SU-DHL-6 (cell line): ENCODE data around the gene P2RX6.

Source experiments
- H2AFZ ChIP-seq: fragments of 200-600 bp; sonication (generic); 2 replicates; pipeline ENCODE4 v1.6.1; 2014; ENCODE audit warnings: low read depth, mild to moderate bottlenecking, moderate library complexity, mixed read lengths, antibody characterized with exemption, low read length; ENCODE audit not compliant: severe bottlenecking
- H3F3A ChIP-seq: fragments of 200-600 bp; shearing (Covaris generic); 2 replicates; pipeline ENCODE4 v1.6.0; 2016; ENCODE audit warnings: antibody characterized with exemption, mild to moderate bottlenecking; ENCODE audit not compliant: insufficient read depth
- H3K27ac ChIP-seq: fragments of 200-600 bp; sonication (generic); 2 replicates; pipeline ENCODE4 v1.5.1; 2016; ENCODE audit warnings: low read depth, mild to moderate bottlenecking, low read length, moderate library complexity, mixed read lengths
- H3K27me3 ChIP-seq: fragments of 200-600 bp; sonication (generic), shearing (Covaris generic); 2 replicates; pipeline ENCODE4 v1.6.0; 2014; ENCODE audit warnings: mild to moderate bottlenecking, low read length
- H3K36me3 ChIP-seq: fragments of 200-600 bp; sonication (generic); 2 replicates; pipeline ENCODE4 v1.6.1; 2014; ENCODE audit warnings: mild to moderate bottlenecking, low read length, mixed read lengths
- H3K4me2 ChIP-seq: fragments of 300-600, 200-600 bp; shearing (Covaris generic), sonication (generic); 2 replicates; pipeline ENCODE4 v1.6.0; 2014; ENCODE audit warnings: low read length, low read depth, mild to moderate bottlenecking; ENCODE audit not compliant: poor library complexity, severe bottlenecking
- H3K4me3 ChIP-seq: fragments of 200-600 bp; sonication (generic); 2 replicates; pipeline ENCODE4 v1.5.1; 2014; ENCODE audit warnings: antibody characterized with exemption, low read length, mild to moderate bottlenecking, mixed read lengths; ENCODE audit not compliant: insufficient read depth, poor library complexity, severe bottlenecking
- H3K79me2 ChIP-seq: fragments of 200-600 bp; sonication (generic); 2 replicates; pipeline ENCODE4 v1.6.1; 2014; ENCODE audit warnings: mild to moderate bottlenecking, low read length, moderate library complexity; ENCODE audit not compliant: insufficient read depth
- H3K9ac ChIP-seq: fragments of 200-600 bp; sonication (generic); 2 replicates; pipeline ENCODE4 v1.7.0; 2014; ENCODE audit warnings: mild to moderate bottlenecking, low read length
- H3K9me2 ChIP-seq: fragments of 200-600 bp; sonication (generic); replicated peaks from 2 replicates; pipeline ENCODE4 v1.6.1; 2014; ENCODE audit warnings: low read length; ENCODE audit not compliant: insufficient read depth
- H3K9me3 ChIP-seq: fragments of 200-600 bp; sonication (generic); 2 replicates; pipeline ENCODE4 v1.6.1; 2014; ENCODE audit warnings: low read length, mixed read lengths; ENCODE audit not compliant: insufficient read depth
- H4K20me1 ChIP-seq: fragments of 200-600 bp; sonication (generic); 2 replicates; pipeline ENCODE4 v1.6.1; 2014; ENCODE audit warnings: low read depth, mild to moderate bottlenecking, antibody characterized with exemption, low read length, moderate library complexity, mixed read lengths
- EZH2phosphoT487 ChIP-seq: fragments of 200-600 bp; sonication (generic), shearing (Covaris generic); conservative IDR thresholded peaks from 2 replicates; pipeline ENCODE4 v1.6.1; 2018; ENCODE audit warnings: mild to moderate bottlenecking, antibody characterized with exemption, low read length, moderate library complexity, mixed read lengths
- TF ChIP-seq, protein P1 (sequence below): fragments of 200-600 bp; sonication (generic); IDR thresholded peaks from one replicate; pipeline ENCODE4 v1.5.1; 2017; ENCODE audit warnings: antibody characterized with exemption, mild to moderate bottlenecking, low read length, moderate library complexity; ENCODE audit not compliant: insufficient read depth, poor library complexity, severe bottlenecking

P2RX6 gene

GRCh38 chr22:21025763-21026755, 11.1 kb downstream of the P2RX6 start:
- no peaks in the 10 kb centered on the region for H3F3A ChIP-seq
- H3K9me3 ChIP-seq, result no peaks in the 10 kb centered on the region
- no peaks in the 10 kb centered on the region for H3K36me3 ChIP-seq
- no peaks in the 10 kb centered on the region for H4K20me1 ChIP-seq
- no peak overlapping the region for H2AFZ ChIP-seq
- TF ChIP-seq, protein P1, sequence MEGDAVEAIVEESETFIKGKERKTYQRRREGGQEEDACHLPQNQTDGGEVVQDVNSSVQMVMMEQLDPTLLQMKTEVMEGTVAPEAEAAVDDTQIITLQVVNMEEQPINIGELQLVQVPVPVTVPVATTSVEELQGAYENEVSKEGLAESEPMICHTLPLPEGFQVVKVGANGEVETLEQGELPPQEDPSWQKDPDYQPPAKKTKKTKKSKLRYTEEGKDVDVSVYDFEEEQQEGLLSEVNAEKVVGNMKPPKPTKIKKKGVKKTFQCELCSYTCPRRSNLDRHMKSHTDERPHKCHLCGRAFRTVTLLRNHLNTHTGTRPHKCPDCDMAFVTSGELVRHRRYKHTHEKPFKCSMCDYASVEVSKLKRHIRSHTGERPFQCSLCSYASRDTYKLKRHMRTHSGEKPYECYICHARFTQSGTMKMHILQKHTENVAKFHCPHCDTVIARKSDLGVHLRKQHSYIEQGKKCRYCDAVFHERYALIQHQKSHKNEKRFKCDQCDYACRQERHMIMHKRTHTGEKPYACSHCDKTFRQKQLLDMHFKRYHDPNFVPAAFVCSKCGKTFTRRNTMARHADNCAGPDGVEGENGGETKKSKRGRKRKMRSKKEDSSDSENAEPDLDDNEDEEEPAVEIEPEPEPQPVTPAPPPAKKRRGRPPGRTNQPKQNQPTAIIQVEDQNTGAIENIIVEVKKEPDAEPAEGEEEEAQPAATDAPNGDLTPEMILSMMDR, result no peak
- TF ChIP-seq EZH2phosphoT487, result no peak
- no peak overlapping the region for H3K27ac ChIP-seq
- H3K4me2 ChIP-seq, result no peak overlapping the region
- no peak overlapping the region for H3K4me3 ChIP-seq
- H3K27me3 ChIP-seq, result no peaks in the 10 kb centered on the region
- no peak overlapping the region for H3K9ac ChIP-seq
- no peaks in the 10 kb centered on the region for H3K9me2 ChIP-seq
- no peaks in the 10 kb centered on the region for H3K79me2 ChIP-seq

DNA sequence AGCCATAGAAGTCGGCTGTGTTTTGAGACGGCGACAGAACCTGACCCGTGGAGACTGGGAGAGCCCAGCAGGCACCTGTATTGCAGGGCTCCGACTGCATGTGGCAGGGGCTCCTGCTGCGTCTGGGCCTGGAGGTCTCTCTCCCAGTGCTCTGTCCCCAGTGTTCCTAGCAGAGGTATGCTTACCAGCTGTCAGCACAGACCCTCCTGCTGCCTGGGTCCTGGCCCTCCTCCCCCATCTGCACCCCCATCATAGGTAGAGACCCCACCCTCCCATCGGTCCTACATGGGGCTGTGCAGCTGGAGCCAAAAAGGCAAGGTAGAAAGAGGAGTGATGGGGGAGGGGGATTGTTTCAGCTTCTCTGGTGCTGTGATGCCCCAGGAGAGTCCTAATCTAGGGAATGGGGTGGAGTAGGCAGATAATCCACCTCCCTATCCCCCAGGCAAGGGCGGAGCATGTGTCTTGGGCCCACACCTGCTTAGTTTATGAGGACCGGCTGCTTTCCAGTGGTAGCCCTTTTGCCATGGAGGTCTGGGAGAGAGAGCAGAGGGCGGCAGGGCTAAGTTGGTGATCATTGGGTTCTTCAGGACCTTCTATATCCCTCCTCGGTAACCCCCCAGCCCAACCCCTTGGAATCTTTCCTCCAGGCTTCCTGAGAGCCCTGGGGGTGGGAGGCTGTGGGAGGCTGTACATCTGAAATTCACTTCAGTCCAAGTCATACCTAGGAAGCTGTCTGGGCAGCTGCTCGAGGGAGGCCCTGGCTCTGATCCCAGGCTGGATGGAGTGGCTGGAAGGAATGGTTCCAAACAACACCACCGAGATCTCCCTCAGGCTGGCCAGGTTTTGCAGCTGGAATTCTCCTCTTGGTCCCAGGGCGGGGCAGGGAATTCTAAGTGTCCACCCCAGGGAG, 12.1 kb downstream of the P2RX6 start:
- Histone ChIP-seq H3K27ac (no peak overlapping the region), H3K27me3 (no peaks in the 10 kb centered on the region), H3F3A (no peaks in the 10 kb centered on the region), H3K9me3 (no peaks in the 10 kb centered on the region), H2AFZ (no peak overlapping the region), H4K20me1 (no peaks in the 10 kb centered on the region), H3K9ac (no peak overlapping the region), H3K9me2 (no peaks in the 10 kb centered on the region), H3K36me3 (no peaks in the 10 kb centered on the region), H3K4me3 (no peak overlapping the region), H3K4me2 (no peak overlapping the region), H3K79me2 (no peaks in the 10 kb centered on the region)
- TF ChIP-seq EZH2phosphoT487, result no peak
- TF ChIP-seq, protein P1, result no peak

DNA sequence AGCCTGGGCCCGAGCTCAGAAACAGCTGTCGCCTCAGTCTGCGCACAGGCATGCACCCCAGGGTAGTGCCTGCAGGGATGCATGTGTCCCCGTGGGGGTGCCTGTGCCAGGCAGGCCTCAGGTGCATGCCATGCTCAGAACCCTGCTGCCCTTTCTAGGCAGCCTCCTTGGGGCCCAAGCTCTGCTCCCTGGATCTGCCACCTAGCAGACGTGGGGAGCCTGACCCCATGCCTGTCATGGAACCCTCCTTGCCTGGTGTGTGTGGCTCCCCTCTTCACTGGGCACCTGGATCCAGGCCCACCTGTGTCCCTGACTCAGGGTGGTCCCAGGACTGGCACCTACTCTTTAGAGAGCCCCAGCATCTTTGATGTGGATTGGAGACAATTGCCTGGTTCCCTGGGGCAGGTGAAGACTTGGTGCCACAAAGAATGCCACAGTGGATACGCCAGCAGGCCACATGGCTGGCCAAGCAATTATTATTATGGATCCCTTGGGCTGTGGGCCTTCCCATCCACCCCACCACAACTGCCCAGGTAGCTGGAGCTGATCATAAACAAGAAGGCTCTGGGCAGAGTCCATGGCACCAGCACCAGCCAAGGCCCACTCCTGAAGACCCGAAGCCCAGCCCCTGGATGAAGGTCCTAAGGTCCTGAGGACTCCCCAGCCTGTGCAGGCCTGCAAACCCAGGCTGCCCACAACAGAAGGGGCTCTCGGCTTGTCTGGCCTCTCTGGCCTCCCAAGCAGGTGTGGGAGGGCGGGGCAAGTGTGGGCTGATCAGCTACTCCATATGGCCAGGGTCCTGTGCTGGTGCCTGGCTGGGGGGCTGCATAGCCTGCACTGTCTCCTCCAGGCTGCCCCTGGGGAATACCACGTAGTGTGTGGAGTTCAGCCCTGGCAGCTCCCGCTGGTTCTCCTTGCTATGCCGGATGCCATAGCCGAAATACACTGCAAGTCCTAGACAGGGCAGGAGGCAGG, 13.6 kb downstream of the P2RX6 start:
- Histone ChIP-seq H3K9ac (no peak overlapping the region), H3K4me3 (no peak overlapping the region), H2AFZ (no peak overlapping the region), H3K9me3 (no peaks in the 10 kb centered on the region), H3K9me2 (no peaks in the 10 kb centered on the region), H3F3A (no peaks in the 10 kb centered on the region), H3K36me3 (no peaks in the 10 kb centered on the region), H3K79me2 (no peaks in the 10 kb centered on the region), H3K4me2 (no peak overlapping the region), H4K20me1 (no peaks in the 10 kb centered on the region), H3K27ac (no peak overlapping the region), H3K27me3 (no peaks in the 10 kb centered on the region)
- TF ChIP-seq EZH2phosphoT487, result no peak
- TF ChIP-seq, protein P1, result no peak
